ENCODE results near the gene RNF31. TPM values are rescaled to one million over a fixed set of nuclear protein-coding genes. Genes with fewer than 3 reads are reported as not detected.
"Not testable (repeated sequence)": the region's sequence is repeated elsewhere in the genome, so short reads cannot be mapped to it uniquely, and the experiment has no call there.

The RNF31 gene
- total RNA-seq, result 60.7 TPM

- peak; percentile 98 for DNase-seq (ENCODE audit: low spot score)
Measured at GRCh38 chr14:24146978-24147760, at the start of gene RNF31. Gene RNF31 (plus strand): TSS chr14:24147498. CDS start chr14:24147699, 201 bp downstream.

DNA sequence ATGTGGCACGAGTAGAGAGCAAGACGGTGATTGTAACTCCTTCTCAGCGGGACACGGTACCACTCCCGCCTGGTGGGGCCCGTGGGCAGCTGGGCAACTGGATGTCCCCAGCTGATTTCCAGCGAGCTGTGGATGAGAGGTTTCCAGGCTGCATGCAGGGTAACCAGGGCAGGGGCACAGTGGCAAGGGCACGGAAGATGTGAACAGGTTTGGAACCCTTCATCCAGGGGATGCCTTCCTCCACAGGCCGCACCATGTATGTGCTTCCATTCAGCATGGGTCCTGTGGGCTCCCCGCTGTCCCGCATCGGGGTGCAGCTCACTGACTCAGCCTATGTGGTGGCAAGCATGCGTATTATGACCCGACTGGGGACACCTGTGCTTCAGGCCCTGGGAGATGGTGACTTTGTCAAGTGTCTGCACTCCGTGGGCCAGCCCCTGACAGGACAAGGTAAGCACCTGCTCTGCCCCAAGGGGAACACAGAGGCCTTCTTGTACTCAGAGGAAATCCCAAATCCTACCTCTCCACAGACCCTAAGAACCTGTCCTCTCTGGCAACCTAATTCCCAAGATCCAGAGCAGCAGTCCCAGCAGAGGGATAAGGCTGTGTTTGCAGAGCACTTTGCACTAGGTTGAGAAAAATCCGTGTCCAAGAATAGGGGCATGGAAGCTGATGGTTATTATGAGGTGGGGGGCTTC is 48.9 kb upstream of the RNF31 start:
- DNase-seq (ENCODE audit: low spot score), result no peak

GRCh38 chr14:24098927-24099813 is 48.1 kb upstream of the RNF31 start:
- DNase-seq (ENCODE audit: low spot score), result no peak

GRCh38 chr14:24100197-24100981 is 46.9 kb upstream of the RNF31 start:
- no peak for DNase-seq (ENCODE audit: low spot score)

- DNase-seq (ENCODE audit: low spot score), result no peak
Measured at GRCh38 chr14:24100982-24101494, 46.3 kb upstream of the RNF31 start.

DNA sequence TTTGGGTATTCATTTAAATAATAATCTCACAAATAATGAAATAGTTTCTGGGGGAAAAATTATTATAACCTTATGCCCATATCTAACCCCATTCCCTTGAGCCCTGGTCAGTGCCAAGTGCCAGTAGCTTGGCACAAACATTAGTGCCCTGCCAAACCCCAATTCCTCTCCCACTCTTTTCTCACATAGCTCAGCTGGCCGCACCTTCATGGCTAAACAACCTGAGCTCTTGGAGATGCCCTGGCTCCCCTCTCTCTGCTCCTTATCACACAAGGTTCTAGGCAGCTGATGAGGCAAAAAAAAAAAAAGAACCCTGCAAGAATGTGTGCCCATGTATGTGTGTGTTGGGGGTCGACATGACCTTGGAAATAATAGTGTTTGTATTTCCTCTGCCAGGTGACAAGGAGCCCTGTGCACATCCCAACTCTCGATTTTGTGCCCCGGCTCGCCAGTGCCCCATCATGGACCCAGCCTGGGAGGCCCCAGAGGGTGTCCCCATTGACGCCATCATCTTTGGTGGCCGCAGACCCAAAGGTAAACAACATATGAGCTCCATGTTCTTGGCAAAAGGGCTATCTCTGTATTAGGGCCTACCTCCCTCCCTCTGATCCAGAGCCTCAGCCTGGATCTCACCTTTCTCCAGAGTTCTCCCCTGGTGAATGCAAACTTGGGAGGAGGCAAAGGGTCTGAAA is 44.8 kb upstream of the RNF31 start:
- no peak for DNase-seq (ENCODE audit: low spot score)

GRCh38 chr14:24103451-24103850 is 43.8 kb upstream of the RNF31 start:
- DNase-seq (ENCODE audit: low spot score), result no peak

- not testable (repeated sequence) for DNase-seq (ENCODE audit: low spot score)
Measured at GRCh38 chr14:24105609-24106239, 41.6 kb upstream of the RNF31 start.

DNA sequence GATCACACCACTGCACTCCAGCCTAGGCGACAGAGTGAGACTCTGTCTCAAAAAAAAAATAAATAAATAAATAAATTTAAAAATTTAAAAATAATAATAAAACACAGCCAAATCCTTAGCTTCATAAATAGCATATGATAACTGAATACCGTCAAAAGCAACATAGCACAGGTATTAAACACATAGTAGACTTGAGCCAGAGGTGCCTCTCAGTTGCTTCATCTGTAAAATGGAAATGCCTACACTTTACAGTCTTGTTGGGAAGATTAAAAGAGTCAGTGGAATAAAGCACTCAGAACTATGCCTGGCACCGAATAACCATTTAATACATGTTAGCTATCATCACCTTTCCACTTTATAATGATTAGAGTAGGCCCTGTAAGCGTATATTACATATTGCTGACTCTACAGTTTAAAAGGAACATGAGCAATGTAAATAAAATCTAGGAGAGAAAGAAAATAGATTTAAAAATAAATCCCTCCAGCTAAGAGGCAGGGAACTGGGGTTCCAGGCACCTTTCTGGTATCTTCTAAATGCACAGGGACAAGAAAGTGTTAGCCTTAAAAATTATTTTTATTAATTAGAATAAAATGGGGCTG is 40.5 kb upstream of the RNF31 start:
- DNase-seq (ENCODE audit: low spot score), result no peak

DNA sequence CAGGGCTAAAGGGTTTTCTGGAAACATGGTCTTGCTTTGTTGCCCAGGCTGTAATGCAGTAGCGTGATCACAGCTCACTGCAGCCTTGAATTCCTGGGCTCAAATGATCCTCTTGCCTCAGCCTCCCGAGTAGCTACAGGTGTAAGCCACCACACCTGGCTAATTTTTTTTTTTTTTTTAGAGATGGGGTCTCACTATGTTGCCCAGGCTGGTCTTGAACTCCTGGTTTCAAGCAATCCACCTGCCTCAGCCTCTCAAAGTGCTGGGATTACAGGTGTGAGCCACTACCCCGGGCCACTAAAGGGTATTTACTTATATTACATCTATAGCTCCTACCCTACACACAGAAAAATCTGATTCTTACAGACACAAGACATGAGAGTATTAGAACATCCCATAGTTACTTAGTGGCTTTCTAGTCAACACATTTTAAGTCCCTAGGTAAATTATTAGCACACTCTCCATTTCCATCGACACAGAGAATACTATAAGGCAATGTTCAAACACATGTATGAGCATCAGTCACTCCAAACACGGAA is 38.9 kb upstream of the RNF31 start:
- no peak for DNase-seq (ENCODE audit: low spot score)

- DNase-seq (ENCODE audit: low spot score), result no peak
Measured at GRCh38 chr14:24110060-24110459, 37.2 kb upstream of the RNF31 start.

- DNase-seq (ENCODE audit: low spot score), result no peak
Measured at GRCh38 chr14:24110523-24110922, 36.8 kb upstream of the RNF31 start.

DNA sequence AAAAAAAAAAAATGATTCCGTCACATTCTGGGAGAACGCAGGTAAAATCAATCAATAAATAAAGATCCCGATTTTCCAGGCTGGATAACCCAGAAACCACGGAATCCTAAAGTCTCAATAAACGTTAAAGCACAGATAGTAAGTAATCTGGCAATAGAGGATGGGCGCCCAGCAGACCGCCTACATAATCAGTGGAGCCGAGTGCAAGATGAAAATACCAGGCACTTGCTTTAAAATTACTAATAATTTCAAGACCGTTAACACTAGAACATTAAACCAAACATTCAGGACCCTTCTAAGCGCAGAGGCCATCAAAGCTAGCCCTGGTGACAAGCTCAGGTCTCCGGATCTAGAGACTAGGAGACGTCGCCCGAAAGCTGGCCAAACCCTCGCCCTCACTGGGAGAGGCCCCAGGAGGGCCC is 33.9 kb upstream of the RNF31 start:
- no peak for DNase-seq (ENCODE audit: low spot score)

DNA sequence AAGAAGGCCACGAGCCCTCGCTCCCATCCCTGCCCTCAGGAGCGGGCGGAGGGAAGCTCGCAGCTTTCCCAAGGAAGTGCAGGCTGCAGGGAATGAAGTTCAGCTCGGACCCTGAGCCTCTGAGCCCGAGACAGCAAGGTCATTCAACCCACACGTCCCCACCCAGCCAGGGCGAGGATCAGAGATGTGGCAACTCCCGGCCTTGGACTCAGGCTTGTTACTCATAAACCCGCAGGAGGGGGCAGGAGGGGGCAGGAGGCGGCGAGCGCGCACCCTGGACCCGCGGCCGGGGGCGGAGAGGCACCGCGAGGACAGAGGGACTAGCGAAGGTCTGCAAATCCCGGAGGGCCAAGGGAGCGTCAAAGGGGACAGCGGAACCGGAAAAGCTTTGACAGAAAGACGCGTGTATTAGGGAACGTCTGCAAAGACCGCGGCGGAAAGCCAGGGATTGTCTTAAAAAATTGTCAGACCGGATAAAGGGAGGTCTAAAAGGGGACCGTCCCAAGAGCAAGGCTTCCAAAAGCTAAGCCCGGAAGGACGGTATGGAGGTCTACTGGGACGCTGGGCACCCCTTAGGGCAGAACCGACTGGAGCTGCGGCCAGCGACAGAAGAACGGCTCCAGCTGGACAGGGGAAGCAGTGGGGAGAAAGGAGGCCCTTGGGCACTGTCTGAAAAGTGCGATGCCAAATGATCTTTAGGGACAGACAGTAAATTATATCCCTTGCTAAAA is 33.3 kb upstream of the RNF31 start:
- DNase-seq (ENCODE audit: low spot score), result peak; percentile 87

GRCh38 chr14:24114532-24115421 is 32.5 kb upstream of the RNF31 start, which contains the start of the genes DCAF11 and NRL:
Gene DCAF11 (plus strand): TSS chr14:24114777. CDS start chr14:24115595, 818 bp downstream.
Gene NRL (minus strand): TSS chr14:24114949. CDS start chr14:24082848, 32,101 bp downstream.
- DNase-seq (ENCODE audit: low spot score), result peak; percentile 99

- DNase-seq (ENCODE audit: low spot score), result no peak
Measured at GRCh38 chr14:24115422-24116127, 31.7 kb upstream of the RNF31 start.

Measured in mucosa of gallbladder (tissue), 1 donor.